ENCODE data around the gene SLC25A38. TPM values are rescaled to one million over a fixed set of nuclear protein-coding genes. Genes with fewer than 3 reads are reported as not detected.

SLC25A38 gene
- total RNA-seq, 4 donors from 2014 or later: 10.5 to 61.7 (median 40.4) TPM

DNA sequence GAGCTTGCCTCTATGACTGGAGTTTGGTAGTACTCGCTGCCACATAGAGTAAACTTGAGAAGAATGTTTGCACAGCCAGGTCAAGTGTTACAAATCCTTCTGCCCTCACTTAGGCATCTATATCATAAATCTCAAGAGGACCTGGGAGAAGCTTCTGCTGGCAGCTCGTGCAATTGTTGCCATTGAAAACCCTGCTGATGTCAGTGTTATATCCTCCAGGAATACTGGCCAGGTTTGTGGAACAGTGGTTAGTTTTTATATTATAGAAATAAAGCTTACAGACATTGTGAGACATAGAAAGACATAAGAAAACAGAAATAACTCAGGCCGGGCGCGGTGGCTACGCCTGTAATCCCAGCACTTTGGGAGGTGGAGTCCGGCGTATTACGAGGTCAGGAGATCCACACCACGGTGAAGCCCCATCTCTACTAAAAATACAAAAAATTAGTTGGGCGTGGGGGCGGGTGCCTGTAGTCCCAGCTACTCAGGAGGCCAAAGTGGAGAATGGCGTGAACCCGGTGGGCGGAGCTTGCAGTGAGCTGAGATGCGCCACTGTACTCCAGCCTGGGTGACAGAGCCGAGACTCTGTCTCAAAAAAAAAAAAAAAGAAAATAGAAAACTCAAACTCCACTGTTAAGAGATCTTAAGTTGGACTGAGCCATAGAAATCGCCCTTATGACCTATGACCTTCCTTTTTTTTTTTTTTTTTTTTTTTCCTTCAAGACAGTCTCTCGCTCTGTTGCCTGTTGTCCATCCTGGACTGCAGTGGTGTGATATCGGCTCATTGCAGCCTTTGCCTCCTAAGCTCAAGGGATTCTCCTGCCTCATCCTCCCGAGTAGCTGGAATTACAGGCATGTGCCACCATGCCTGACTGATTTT lies 25.6 kb downstream of the SLC25A38 start:
- whole genome bisulfite sequencing, 2 donors (ENCODE audit: low coverage in 1 of 2): 65 to 70% methylated on average over 13 to 21 of the region's 21 CpGs
- H3K4me3 ChIP-seq: no peak overlapping the region
- intact Hi-C loops (cut with DNase I; ENCODE audit: low total_unique reads) (no loop called here), in situ Hi-C loops (cut with MboI; ENCODE audit: low pct_ligation_motif_present in 1 of 4, low pct_unique_long_range_greater_than_20kb in 1 of 4, low sequenced_read_pairs in 3 of 4) (loop anchor here in 1 of 4 donors (25.0 kb wide), 1 partner anchor 904 kb away; the partner anchor contains the start of gene EIF1B)
- peaks cover 0 to 45% (median 20%) of the 10 kb centered on the region in 4 donors for H3K36me3 ChIP-seq
- no peak for DNase-seq
- H3K9me3 ChIP-seq: no peaks in the 10 kb centered on the region
- H3K4me1 ChIP-seq: peaks cover 6 to 41% (median 21%) of the 10 kb centered on the region in 4 donors
- H3K27ac ChIP-seq: no peak overlapping the region
- H3K27me3 ChIP-seq: no peaks in the 10 kb centered on the region
- TF ChIP-seq POLR2AphosphoS5 (IDR thresholded peaks at IDR 0.05) (no peak), EP300 (IDR thresholded peaks at IDR 0.05; ENCODE audit: low read depth) (no peak)
- TF ChIP-seq, protein P1, sequence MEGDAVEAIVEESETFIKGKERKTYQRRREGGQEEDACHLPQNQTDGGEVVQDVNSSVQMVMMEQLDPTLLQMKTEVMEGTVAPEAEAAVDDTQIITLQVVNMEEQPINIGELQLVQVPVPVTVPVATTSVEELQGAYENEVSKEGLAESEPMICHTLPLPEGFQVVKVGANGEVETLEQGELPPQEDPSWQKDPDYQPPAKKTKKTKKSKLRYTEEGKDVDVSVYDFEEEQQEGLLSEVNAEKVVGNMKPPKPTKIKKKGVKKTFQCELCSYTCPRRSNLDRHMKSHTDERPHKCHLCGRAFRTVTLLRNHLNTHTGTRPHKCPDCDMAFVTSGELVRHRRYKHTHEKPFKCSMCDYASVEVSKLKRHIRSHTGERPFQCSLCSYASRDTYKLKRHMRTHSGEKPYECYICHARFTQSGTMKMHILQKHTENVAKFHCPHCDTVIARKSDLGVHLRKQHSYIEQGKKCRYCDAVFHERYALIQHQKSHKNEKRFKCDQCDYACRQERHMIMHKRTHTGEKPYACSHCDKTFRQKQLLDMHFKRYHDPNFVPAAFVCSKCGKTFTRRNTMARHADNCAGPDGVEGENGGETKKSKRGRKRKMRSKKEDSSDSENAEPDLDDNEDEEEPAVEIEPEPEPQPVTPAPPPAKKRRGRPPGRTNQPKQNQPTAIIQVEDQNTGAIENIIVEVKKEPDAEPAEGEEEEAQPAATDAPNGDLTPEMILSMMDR (IDR thresholded peaks at IDR 0.05): no peak

DNA sequence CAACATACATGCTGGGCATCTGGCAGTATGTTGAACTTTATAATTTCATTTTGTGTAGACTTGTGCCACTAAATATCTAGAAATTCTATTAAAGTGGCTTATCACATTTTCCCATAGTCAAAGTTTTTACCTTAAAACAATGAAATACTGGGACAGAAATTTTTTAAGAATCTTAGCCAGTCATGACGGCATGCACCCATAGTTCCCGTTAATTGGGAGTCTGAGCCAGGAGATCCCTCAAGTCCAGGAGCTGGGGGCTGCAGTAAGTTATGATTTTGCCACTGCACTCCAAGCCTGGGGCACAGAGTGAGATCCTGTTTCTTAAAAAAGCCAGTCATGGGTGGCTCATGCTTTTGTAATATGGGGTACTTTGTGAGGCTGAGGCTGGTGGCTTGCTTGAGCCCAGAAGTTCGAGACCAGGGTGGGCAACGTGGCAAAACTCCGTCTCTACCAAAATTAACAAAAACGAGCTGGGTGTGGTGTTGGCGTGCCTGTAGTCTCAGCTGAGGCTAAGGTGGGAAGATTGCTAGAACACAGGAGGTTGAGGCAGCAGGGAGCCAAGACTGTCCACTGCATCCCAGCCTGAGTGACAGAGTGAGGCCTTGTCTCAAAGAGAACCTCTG lies 26.5 kb downstream of the SLC25A38 start:
- H3K27ac ChIP-seq: no peak overlapping the region
- H3K36me3 ChIP-seq: peaks cover 0 to 45% (median 20%) of the 10 kb centered on the region in 4 donors
- DNase-seq: no peak
- in situ Hi-C loops (cut with MboI; ENCODE audit: low pct_ligation_motif_present in 1 of 4, low pct_unique_long_range_greater_than_20kb in 1 of 4, low sequenced_read_pairs in 3 of 4): loop anchor here in 1 of 4 donors (25.0 kb wide), 1 partner anchor 903 kb away; the partner anchor contains the start of gene EIF1B
- peaks cover 6 to 48% (median 23%) of the 10 kb centered on the region in 4 donors for H3K4me1 ChIP-seq
- intact Hi-C loops (cut with DNase I; ENCODE audit: low total_unique reads): no loop called here
- H3K27me3 ChIP-seq: no peaks in the 10 kb centered on the region
- H3K4me3 ChIP-seq: no peak overlapping the region
- TF ChIP-seq EP300 (IDR thresholded peaks at IDR 0.05; ENCODE audit: low read depth) (no peak), POLR2A (IDR thresholded peaks at IDR 0.05) (no peak), POLR2AphosphoS5 (IDR thresholded peaks at IDR 0.05) (no peak)
- TF ChIP-seq, protein P1 (IDR thresholded peaks at IDR 0.05): no peak
- 38 to 65% methylated on average over 4 to 7 of the region's 7 CpGs for WGBS, 2 donors (ENCODE audit: low coverage in 1 of 2)
- no peaks in the 10 kb centered on the region for H3K9me3 ChIP-seq

DNA sequence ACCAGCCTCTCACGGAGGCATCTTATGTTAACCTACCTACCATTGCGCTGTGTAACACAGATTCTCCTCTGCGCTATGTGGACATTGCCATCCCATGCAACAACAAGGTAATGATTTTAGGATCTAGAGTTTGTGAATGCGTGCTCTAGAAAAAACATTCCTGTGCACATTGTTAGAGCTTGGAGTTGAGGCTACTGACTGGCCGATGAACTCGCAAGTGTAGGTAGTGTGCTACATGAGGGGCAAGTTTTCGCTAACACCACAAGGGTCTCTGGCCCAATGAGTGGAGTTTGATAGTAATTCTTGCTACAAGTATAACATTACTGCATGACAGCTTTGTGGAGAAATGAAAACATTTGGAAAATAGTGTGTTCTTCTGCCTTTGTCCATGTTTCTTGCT lies 27.7 kb downstream of the SLC25A38 start:
- Histone ChIP-seq H3K27ac (no peak overlapping the region), H3K4me1 (peaks cover 6 to 46% (median 23%) of the 10 kb centered on the region in 4 donors), H3K36me3 (peaks cover 0 to 45% (median 20%) of the 10 kb centered on the region in 4 donors), H3K27me3 (no peaks in the 10 kb centered on the region), H3K4me3 (no peak overlapping the region), H3K9me3 (no peaks in the 10 kb centered on the region)
- intact Hi-C loops (cut with DNase I; ENCODE audit: low total_unique reads) (no loop called here), in situ Hi-C loops (cut with MboI; ENCODE audit: low pct_ligation_motif_present in 1 of 4, low pct_unique_long_range_greater_than_20kb in 1 of 4, low sequenced_read_pairs in 3 of 4) (loop anchor here in 1 of 4 donors (25.0 kb wide), 1 partner anchor 901 kb away; the partner anchor contains the start of gene EIF1B)
- 93 to 100% methylated on average over 2 to 7 of the region's 7 CpGs for WGBS, 2 donors (ENCODE audit: low coverage in 1 of 2)
- DNase-seq: no peak
- TF ChIP-seq POLR2A (IDR thresholded peaks at IDR 0.05): no peak

DNA sequence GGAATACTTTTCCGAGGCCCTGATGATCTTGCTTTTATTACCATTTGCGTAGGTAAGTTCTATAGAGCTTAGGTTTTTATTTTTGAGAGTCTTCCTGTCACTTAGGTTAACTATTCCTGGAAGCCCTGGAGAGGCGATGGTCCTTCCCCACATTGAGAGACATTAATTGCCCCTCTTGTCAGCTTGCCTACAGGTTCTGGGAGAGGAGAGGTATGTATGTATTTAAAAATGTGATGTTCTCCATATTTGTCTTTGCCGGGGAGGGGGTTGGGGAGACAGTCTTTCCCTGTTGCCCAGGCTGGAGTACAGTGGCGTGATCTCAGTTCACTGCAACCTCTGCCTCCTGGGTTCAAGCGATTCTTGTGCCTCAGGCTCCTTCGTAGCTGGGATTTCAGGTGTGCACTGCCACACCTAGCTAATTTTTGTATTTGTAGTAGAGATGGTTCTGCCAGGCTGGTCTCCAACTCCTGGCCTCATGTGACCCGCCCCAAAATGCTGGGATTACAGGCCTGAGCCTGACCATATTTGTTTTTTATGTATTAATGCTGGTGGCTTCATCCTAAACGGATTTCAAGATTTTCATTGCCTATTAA lies 29.6 kb downstream of the SLC25A38 start:
- Histone ChIP-seq H3K4me3 (no peak overlapping the region), H3K27me3 (no peaks in the 10 kb centered on the region), H3K9me3 (no peaks in the 10 kb centered on the region), H3K4me1 (peaks cover 5 to 37% (median 21%) of the 10 kb centered on the region in 4 donors), H3K27ac (no peak overlapping the region), H3K36me3 (peaks cover 0 to 45% (median 20%) of the 10 kb centered on the region in 4 donors)
- in situ Hi-C loops (cut with MboI; ENCODE audit: low pct_ligation_motif_present in 1 of 4, low pct_unique_long_range_greater_than_20kb in 1 of 4, low sequenced_read_pairs in 3 of 4) (loop anchor here in 1 of 4 donors (25.0 kb wide), 1 partner anchor 900 kb away; the partner anchor contains the start of gene EIF1B), intact Hi-C loops (cut with DNase I; ENCODE audit: low total_unique reads) (no loop called here)
- WGBS, 2 donors (ENCODE audit: low coverage in 1 of 2): 81 to 83% methylated on average over 6 to 9 of the region's 9 CpGs
- no peak for DNase-seq
- TF ChIP-seq POLR2A (IDR thresholded peaks at IDR 0.05): no peak

All from transverse colon (tissue), 4 donors.